Left ventricle myocardium inferior (tissue), 1 donor: Measurements from ENCODE around the gene ID2. TPM values are rescaled to one million over a fixed set of nuclear protein-coding genes. Genes with fewer than 3 reads are reported as not detected.
A peak's percentile ranks its signal among the peaks of the same experiment; 100 is the strongest.

ENCODE experiments used
- DNase-seq: peaks from one replicate; pipeline ENCODE4 v3.0.0-alpha.2; 2020
- H3K27ac ChIP-seq: fragments of 200-600 bp; replicated peaks from 2 replicates; pipeline ENCODE4 v1.8.0; 2021
- H3K27me3 ChIP-seq: fragments of 200-600 bp; 2 replicates; pipeline ENCODE4 v1.8.0; 2021; ENCODE audit warnings: low read depth
- H3K36me3 ChIP-seq: fragments of 200-600 bp; 2 replicates; pipeline ENCODE4 v1.8.0; 2021
- H3K4me1 ChIP-seq: fragments of 200-600 bp; 2 replicates; pipeline ENCODE4 v1.8.0; 2021
- H3K4me3 ChIP-seq: fragments of 200-600 bp; 2 replicates; pipeline ENCODE4 v1.8.0; 2021; ENCODE audit warnings: mild to moderate bottlenecking, moderate library complexity
- H3K9me3 ChIP-seq: fragments of 200-600 bp; replicated peaks from 2 replicates; pipeline ENCODE4 v1.8.0; 2021
- intact Hi-C: fragments of 100-400 bp; cut with micrococcal nuclease; formaldehyde crosslinking; loops from one replicate; pipeline ENCODE4 v1.11.0; 2022
- total RNA-seq: library from RNA; stranded (reverse); fragmentation: NEBNext Ultra II Directional; extraction: Animal tissue kit (Norgen Biotek cat#: 25700); gene quantifications from one replicate; pipeline ENCODE4 v1.2.1, GENCODE V29; 2021
- TF ChIP-seq, protein P1 (sequence below): fragments of 200-600 bp; IDR thresholded peaks from 2 replicates; pipeline ENCODE4 v1.8.0; 2021; ENCODE audit warnings: antibody characterized with exemption, mild to moderate bottlenecking, borderline replicate concordance
- donor health status: DM: no; HTN: yes; CAD: no; lungs with severe emphysema.

The ID2 gene
- total RNA-seq, 1 donor from 2014 or later: 32.2 TPM

GRCh38 chr2:8684878-8685696, 3.2 kb downstream of the ID2 start:
- H3K36me3 ChIP-seq: no peaks in the 10 kb centered on the region
- H3K9me3 ChIP-seq: no peaks in the 10 kb centered on the region
- intact Hi-C loops: loop anchor here (5.0 to 10.0 kb wide), 4 partner anchors 470 to 1588 kb away; no protein-coding TSS in a partner anchor
- H3K4me1 ChIP-seq: peaks cover 53% of the 10 kb centered on the region
- peak overlapping the region; percentile 88 for H3K27ac ChIP-seq
- peak; percentile 48 for DNase-seq
- TF ChIP-seq, protein P1, sequence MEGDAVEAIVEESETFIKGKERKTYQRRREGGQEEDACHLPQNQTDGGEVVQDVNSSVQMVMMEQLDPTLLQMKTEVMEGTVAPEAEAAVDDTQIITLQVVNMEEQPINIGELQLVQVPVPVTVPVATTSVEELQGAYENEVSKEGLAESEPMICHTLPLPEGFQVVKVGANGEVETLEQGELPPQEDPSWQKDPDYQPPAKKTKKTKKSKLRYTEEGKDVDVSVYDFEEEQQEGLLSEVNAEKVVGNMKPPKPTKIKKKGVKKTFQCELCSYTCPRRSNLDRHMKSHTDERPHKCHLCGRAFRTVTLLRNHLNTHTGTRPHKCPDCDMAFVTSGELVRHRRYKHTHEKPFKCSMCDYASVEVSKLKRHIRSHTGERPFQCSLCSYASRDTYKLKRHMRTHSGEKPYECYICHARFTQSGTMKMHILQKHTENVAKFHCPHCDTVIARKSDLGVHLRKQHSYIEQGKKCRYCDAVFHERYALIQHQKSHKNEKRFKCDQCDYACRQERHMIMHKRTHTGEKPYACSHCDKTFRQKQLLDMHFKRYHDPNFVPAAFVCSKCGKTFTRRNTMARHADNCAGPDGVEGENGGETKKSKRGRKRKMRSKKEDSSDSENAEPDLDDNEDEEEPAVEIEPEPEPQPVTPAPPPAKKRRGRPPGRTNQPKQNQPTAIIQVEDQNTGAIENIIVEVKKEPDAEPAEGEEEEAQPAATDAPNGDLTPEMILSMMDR: no peak
- H3K4me3 ChIP-seq: peak overlapping the region; percentile 81
- H3K27me3 ChIP-seq: peaks cover 1% of the 10 kb centered on the region

GRCh38 chr2:8685697-8686358, 4.0 kb downstream of the ID2 start:
- H3K4me3 ChIP-seq: peak overlapping the region; percentile 81
- H3K36me3 ChIP-seq: no peaks in the 10 kb centered on the region
- intact Hi-C loops: loop anchor here (5.0 to 10.0 kb wide), 4 partner anchors 471 to 1589 kb away; no protein-coding TSS in a partner anchor
- peak overlapping the region; percentile 88 for H3K27ac ChIP-seq
- TF ChIP-seq, protein P1: peak; percentile 99
- peaks cover 45% of the 10 kb centered on the region for H3K4me1 ChIP-seq
- H3K27me3 ChIP-seq: peaks cover 9% of the 10 kb centered on the region
- DNase-seq: peak; percentile 69
- no peaks in the 10 kb centered on the region for H3K9me3 ChIP-seq

- intact Hi-C loops: no loop called here
- Histone ChIP-seq H3K36me3 (no peaks in the 10 kb centered on the region), H3K27ac (no peak overlapping the region), H3K4me3 (no peak overlapping the region), H3K27me3 (peaks cover 9% of the 10 kb centered on the region), H3K9me3 (no peaks in the 10 kb centered on the region), H3K4me1 (peaks cover 6% of the 10 kb centered on the region)
- TF ChIP-seq, protein P1: no peak
- DNase-seq: no peak
These were observed 10.1 kb downstream of the ID2 start for GRCh38 chr2:8691859-8692437.

GRCh38 chr2:8692783-8693156, 10.9 kb downstream of the ID2 start:
- TF ChIP-seq, protein P1: no peak
- H3K27me3 ChIP-seq: peaks cover 9% of the 10 kb centered on the region
- intact Hi-C loops: no loop called here
- H3K9me3 ChIP-seq: peaks cover 6% of the 10 kb centered on the region
- peaks cover 6% of the 10 kb centered on the region for H3K4me1 ChIP-seq
- no peak overlapping the region for H3K4me3 ChIP-seq
- no peak overlapping the region for H3K27ac ChIP-seq
- H3K36me3 ChIP-seq: no peaks in the 10 kb centered on the region
- no peak for DNase-seq

DNA sequence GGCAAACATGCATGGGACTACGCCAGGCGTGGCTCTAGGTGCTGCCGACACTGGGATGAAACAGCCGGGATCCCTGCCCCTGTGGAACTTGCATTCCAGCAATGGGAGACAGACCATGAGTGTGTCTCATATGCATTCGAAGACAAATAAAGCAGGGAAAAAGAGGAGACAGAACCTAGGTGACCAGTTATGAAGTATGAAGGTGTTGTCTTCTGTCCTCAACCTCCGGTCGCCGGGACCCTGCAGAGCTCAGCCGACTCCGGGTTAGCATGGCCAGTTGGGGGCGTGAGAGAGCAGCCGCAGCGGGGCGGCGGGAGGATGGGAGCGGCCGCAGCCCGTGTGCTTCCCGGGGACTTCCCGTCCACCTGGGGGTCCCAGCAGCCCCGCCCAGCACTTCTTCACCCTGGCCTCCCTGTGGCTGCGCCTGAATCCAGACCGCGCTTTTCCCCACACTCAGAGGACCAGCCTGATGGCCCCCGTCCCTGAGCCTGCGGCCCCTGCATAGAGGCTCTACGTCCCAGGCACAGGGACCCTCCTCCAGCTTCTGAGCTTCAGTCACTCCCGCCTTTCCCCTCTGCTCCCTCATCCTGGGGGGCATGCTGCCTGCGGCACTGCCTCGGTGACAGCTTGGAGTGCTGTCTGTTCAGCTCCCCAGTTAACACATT, 11.4 kb downstream of the ID2 start:
- no peak overlapping the region for H3K27ac ChIP-seq
- DNase-seq: no peak
- peaks cover 6% of the 10 kb centered on the region for H3K4me1 ChIP-seq
- H3K4me3 ChIP-seq: peak overlapping the region; percentile 56
- no peaks in the 10 kb centered on the region for H3K36me3 ChIP-seq
- intact Hi-C loops: no loop called here
- peaks cover 9% of the 10 kb centered on the region for H3K27me3 ChIP-seq
- TF ChIP-seq, protein P1: peak; percentile 74
- H3K9me3 ChIP-seq: peaks cover 11% of the 10 kb centered on the region
